OCI-LY7 (cell line): ENCODE results near the gene VPS26C.

Experiments used
- EZH2phosphoT487 ChIP-seq: fragments of 200-600 bp; sonication (generic); IDR thresholded peaks from 2 replicates; pipeline ENCODE4 v1.6.1; 2018; ENCODE audit warnings: low read depth, borderline replicate concordance, mild to moderate bottlenecking, mixed run types, antibody characterized with exemption, low read length, moderate library complexity, mixed read lengths
- TF ChIP-seq, protein P1 (sequence below): fragments of 200-600 bp; sonication (generic); conservative IDR thresholded peaks from 2 replicates; pipeline ENCODE4 v1.5.1; 2014; ENCODE audit warnings: mild to moderate bottlenecking, antibody characterized with exemption, low read length, moderate library complexity, mixed read lengths

DNA sequence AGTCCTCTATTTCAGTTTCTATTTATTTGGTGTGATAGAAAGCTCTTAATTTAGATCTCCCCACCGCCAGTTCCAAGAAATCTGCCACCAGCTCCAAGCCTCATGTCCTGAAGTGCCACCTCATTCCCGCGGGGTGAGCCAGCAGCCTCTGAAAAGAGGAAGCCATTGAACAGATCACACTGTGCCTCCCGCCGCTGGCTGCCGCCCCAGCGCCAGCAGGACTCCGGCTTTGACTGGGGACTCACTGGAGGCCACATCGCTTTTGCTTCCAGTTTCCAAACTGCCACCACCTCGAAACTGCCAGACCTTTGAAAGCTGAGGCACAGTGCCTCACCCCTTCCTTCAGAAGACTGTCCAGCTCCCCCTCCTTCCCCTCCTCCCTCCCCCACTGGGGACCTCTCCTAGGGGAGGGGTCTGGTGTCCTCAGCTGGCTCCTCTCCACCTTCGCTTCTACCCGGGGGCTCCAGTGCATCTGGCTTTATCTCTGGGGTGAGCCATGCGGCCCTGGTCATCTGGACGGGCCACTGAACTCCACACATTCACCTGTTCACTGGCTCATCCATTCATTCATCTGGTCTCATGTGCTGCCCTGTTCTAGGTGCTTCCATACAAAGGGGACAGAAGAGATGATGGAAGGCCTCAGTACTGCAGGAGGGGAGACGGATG, 58.9 kb downstream of the VPS26C start:
- no peak for TF ChIP-seq EZH2phosphoT487
- TF ChIP-seq, protein P1, sequence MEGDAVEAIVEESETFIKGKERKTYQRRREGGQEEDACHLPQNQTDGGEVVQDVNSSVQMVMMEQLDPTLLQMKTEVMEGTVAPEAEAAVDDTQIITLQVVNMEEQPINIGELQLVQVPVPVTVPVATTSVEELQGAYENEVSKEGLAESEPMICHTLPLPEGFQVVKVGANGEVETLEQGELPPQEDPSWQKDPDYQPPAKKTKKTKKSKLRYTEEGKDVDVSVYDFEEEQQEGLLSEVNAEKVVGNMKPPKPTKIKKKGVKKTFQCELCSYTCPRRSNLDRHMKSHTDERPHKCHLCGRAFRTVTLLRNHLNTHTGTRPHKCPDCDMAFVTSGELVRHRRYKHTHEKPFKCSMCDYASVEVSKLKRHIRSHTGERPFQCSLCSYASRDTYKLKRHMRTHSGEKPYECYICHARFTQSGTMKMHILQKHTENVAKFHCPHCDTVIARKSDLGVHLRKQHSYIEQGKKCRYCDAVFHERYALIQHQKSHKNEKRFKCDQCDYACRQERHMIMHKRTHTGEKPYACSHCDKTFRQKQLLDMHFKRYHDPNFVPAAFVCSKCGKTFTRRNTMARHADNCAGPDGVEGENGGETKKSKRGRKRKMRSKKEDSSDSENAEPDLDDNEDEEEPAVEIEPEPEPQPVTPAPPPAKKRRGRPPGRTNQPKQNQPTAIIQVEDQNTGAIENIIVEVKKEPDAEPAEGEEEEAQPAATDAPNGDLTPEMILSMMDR = no peak
